ENCODE data around the gene GREB1. TPM values are rescaled to one million over a fixed set of nuclear protein-coding genes. Genes with fewer than 3 reads are reported as not detected.

GREB1 gene
- total RNA-seq, 1 experiment from 2014 or later, result 1.3 TPM

DNA sequence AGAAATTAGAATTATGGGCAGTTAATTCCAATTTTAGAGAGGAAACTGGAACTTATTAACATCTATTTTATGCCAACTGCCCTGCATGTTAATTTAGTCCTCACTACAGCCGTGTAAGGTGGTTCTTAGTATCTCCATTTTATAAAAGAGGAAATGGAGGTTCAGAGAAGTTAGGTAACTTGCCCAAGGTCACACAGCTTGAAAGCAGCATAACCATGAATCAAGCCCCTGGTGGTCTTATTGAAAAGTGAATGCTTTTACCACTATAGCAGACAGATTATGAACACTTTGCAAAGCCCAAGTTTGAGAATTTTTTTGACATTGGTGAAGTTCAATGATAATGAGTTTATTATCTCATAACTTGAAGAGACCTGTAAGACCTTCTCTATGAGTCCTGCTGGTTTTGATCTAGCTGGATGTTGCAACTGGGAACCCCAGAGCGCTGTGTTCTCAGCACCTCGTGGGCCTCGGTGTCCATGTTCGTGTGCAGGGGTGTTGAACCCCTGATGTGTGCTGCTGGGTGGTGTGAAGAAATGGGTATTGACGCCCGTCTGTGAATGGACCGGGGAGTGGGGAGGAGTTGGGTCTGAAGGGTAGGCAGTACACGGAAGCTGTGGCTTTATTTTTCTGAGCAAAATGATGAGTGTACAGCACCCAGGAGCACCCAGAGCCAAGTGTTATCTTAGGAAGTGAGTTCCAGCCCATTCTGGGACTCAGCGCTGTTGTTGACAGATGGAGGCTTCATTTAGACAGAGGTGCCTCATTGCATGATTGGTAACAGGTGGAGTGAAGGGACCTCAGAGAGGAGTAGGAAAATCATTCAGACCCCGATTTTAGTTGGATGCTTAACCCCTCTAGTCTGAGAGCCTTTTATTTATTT, 9.7 kb downstream of the GREB1 start:
- Histone ChIP-seq H3K4me3 (ENCODE audit: low read depth, low read length, poor library complexity, severe bottlenecking) (no peak overlapping the region), H3K36me3 (ENCODE audit: insufficient read depth, low read length, poor library complexity, severe bottlenecking) (no peaks in the 10 kb centered on the region), H3K27me3 (replicated peaks; ENCODE audit: insufficient read depth, low read depth, low read length, poor library complexity) (no peaks in the 10 kb centered on the region), H3K9me3 (ENCODE audit: low read depth, low read length, poor library complexity, severe bottlenecking) (no peaks in the 10 kb centered on the region), H3K4me1 (ENCODE audit: insufficient read depth, low read length, poor library complexity, severe bottlenecking) (no peaks in the 10 kb centered on the region), H3K27ac (ENCODE audit: low read depth, low read length, poor library complexity, severe bottlenecking) (no peak overlapping the region)
- DNase-seq (ENCODE audit: low spot score), result no peak
- TF ChIP-seq, protein P1, sequence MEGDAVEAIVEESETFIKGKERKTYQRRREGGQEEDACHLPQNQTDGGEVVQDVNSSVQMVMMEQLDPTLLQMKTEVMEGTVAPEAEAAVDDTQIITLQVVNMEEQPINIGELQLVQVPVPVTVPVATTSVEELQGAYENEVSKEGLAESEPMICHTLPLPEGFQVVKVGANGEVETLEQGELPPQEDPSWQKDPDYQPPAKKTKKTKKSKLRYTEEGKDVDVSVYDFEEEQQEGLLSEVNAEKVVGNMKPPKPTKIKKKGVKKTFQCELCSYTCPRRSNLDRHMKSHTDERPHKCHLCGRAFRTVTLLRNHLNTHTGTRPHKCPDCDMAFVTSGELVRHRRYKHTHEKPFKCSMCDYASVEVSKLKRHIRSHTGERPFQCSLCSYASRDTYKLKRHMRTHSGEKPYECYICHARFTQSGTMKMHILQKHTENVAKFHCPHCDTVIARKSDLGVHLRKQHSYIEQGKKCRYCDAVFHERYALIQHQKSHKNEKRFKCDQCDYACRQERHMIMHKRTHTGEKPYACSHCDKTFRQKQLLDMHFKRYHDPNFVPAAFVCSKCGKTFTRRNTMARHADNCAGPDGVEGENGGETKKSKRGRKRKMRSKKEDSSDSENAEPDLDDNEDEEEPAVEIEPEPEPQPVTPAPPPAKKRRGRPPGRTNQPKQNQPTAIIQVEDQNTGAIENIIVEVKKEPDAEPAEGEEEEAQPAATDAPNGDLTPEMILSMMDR (conservative IDR thresholded peaks at IDR 0.05; ENCODE audit: low read depth, low read length), result no peak
- TF ChIP-seq EZH2 (IDR thresholded peaks at IDR 0.05; ENCODE audit: borderline replicate concordance, low read depth, low read length, poor library complexity, severe bottlenecking), result no peak
- CTCF ChIA-PET, result no interaction called here
- intact Hi-C loops (cut with micrococcal nuclease; ENCODE audit: unreplicated experiment), result no loop called here
- BruUV-seq (replicated peaks), result no TSS peak
- POLR2A ChIA-PET (ENCODE audit: low non-redundant PET), result no interaction called here

DNA sequence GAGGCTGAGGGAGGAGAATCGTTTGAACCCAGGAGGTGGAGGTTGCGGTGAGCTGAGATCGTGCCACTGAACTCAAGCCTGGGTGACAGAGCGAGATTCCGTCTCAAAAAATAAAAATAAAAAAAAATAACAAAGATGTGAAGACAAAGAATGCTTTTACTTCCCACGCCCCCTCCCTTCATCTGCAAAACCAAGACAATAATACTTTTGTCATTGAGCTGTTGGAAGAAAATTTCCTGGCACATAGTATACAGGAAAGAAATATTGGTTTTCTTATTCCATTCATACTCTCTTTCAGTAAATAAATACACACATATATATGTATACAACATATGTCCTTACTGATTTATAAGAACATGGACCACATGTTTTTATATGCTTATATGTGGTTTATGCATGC, 12.2 kb downstream of the GREB1 start:
- Histone ChIP-seq H3K9me3 (ENCODE audit: low read depth, low read length, poor library complexity, severe bottlenecking) (no peaks in the 10 kb centered on the region), H3K4me1 (ENCODE audit: insufficient read depth, low read length, poor library complexity, severe bottlenecking) (no peaks in the 10 kb centered on the region), H3K27me3 (replicated peaks; ENCODE audit: insufficient read depth, low read depth, low read length, poor library complexity) (no peaks in the 10 kb centered on the region), H3K36me3 (ENCODE audit: insufficient read depth, low read length, poor library complexity, severe bottlenecking) (no peaks in the 10 kb centered on the region), H3K27ac (ENCODE audit: low read depth, low read length, poor library complexity, severe bottlenecking) (no peak overlapping the region), H3K4me3 (ENCODE audit: low read depth, low read length, poor library complexity, severe bottlenecking) (no peak overlapping the region)
- POLR2A ChIA-PET (ENCODE audit: low non-redundant PET), result no interaction called here
- TF ChIP-seq, protein P1 (conservative IDR thresholded peaks at IDR 0.05; ENCODE audit: low read depth, low read length), result no peak
- no peak for TF ChIP-seq EZH2 (IDR thresholded peaks at IDR 0.05; ENCODE audit: borderline replicate concordance, low read depth, low read length, poor library complexity, severe bottlenecking)
- CTCF ChIA-PET, result no interaction called here
- no peak for DNase-seq (ENCODE audit: low spot score)
- BruUV-seq (replicated peaks), result no TSS peak
- intact Hi-C loops (cut with micrococcal nuclease; ENCODE audit: unreplicated experiment), result no loop called here

- Histone ChIP-seq H3K27me3 (replicated peaks; ENCODE audit: insufficient read depth, low read depth, low read length, poor library complexity) (no peaks in the 10 kb centered on the region), H3K4me3 (ENCODE audit: low read depth, low read length, poor library complexity, severe bottlenecking) (no peak overlapping the region), H3K9me3 (ENCODE audit: low read depth, low read length, poor library complexity, severe bottlenecking) (no peaks in the 10 kb centered on the region), H3K36me3 (ENCODE audit: insufficient read depth, low read length, poor library complexity, severe bottlenecking) (no peaks in the 10 kb centered on the region), H3K27ac (ENCODE audit: low read depth, low read length, poor library complexity, severe bottlenecking) (no peak overlapping the region), H3K4me1 (ENCODE audit: insufficient read depth, low read length, poor library complexity, severe bottlenecking) (no peaks in the 10 kb centered on the region)
- no peak for TF ChIP-seq EZH2 (IDR thresholded peaks at IDR 0.05; ENCODE audit: borderline replicate concordance, low read depth, low read length, poor library complexity, severe bottlenecking)
- TF ChIP-seq, protein P1 (conservative IDR thresholded peaks at IDR 0.05; ENCODE audit: low read depth, low read length), result no peak
- CTCF ChIA-PET, result interaction anchor here (0.6 kb wide), 1 partner anchor 681 kb away, joined by 3 read pairs; no protein-coding TSS in a partner anchor
- POLR2A ChIA-PET (ENCODE audit: low non-redundant PET), result no interaction called here
- intact Hi-C loops (cut with micrococcal nuclease; ENCODE audit: unreplicated experiment), result no loop called here
- no peak for DNase-seq (ENCODE audit: low spot score)
- no TSS peak for BruUV-seq (replicated peaks)
These were observed 14.2 kb downstream of the GREB1 start for GRCh38 chr2:11547912-11548497.
